Measurements from ENCODE around the gene INSRR. TPM values are rescaled to one million over a fixed set of nuclear protein-coding genes. Genes with fewer than 3 reads are reported as not detected.
A peak's percentile ranks its signal among the peaks of the same experiment; 100 is the strongest.

INSRR gene
- total RNA-seq, 1 experiment from 2014 or later = not detected

- Histone ChIP-seq H3K36me3 (ENCODE audit: control insufficient read depth, insufficient read depth, low read length) (no peaks in the 10 kb centered on the region), H3K4me3 (ENCODE audit: low read depth in 2 of 2, low read length in 2 of 2) (peak overlapping the region; percentile 35 to 52; a peak in 3 of 4 replicates), H3K27ac (ENCODE audit: low read length) (peak overlapping the region; percentile 91), H3K27me3 (ENCODE audit: control insufficient read depth, insufficient read depth, low read length) (no peaks in the 10 kb centered on the region), H3K9me3 (ENCODE audit: control insufficient read depth, insufficient read depth, low read depth, low read length) (no peaks in the 10 kb centered on the region), H3K4me1 (ENCODE audit: control insufficient read depth, insufficient read depth, low read length) (peaks cover 60% of the 10 kb centered on the region)
- in situ Hi-C loops (cut with HindIII; ENCODE audit: low pct_unique_long_range_greater_than_20kb, low sequenced_read_pairs) = no loop called here
- no TSS peak for BruUV-seq (replicated peaks)
- intact Hi-C loops (cut with micrococcal nuclease; ENCODE audit: unreplicated experiment) = no loop called here
- peak; percentile 27 for ATAC-seq
- POLR2A ChIA-PET = interaction anchor here (0.6 kb wide), 1 partner anchor 173 kb away, joined by 4 read pairs; no protein-coding TSS in a partner anchor
- CTCF ChIA-PET = interaction anchor here (0.6 to 1.2 kb wide), 3 partner anchors 33 to 249 kb away, joined by 3 to 9 read pairs (median 4); partner anchors contain the start of gene NTRK1
- no peak; the same call in 1 of the 2 replicates for TF ChIP-seq POLR2AphosphoS5 (IDR thresholded peaks at IDR 0.05; ENCODE audit: low read depth, low read length)
- no peak for TF ChIP-seq CTCF (IDR thresholded peaks at IDR 0.05)
- no peak for TF ChIP-seq TCF7L2 (IDR thresholded peaks at IDR 0.05; ENCODE audit: low read depth, low read length)
- no peak for TF ChIP-seq REST (IDR thresholded peaks at IDR 0.05; ENCODE audit: insufficient read depth in 1 of 2, low read depth in 2 of 2, low read length in 1 of 2)
- no peak for TF ChIP-seq SIN3A (IDR thresholded peaks at IDR 0.05; ENCODE audit: borderline replicate concordance, insufficient read depth, low read depth, low read length)
- no peak for DNase-seq (ENCODE audit: low read depth, low spot score)
Observed at GRCh38 chr1:156894711-156895454, 36.0 kb upstream of the INSRR start.

GRCh38 chr1:156894001-156894400 is 35.1 kb upstream of the INSRR start:
- ATAC-seq (no peak), DNase-seq (ENCODE audit: low read depth, low spot score) (no peak)
- CTCF ChIA-PET = no interaction called here
- Histone ChIP-seq H3K36me3 (ENCODE audit: control insufficient read depth, insufficient read depth, low read length) (no peaks in the 10 kb centered on the region), H3K4me1 (ENCODE audit: control insufficient read depth, insufficient read depth, low read length) (peaks cover 53% of the 10 kb centered on the region), H3K27me3 (ENCODE audit: control insufficient read depth, insufficient read depth, low read length) (no peaks in the 10 kb centered on the region), H3K4me3 (ENCODE audit: low read depth in 2 of 2, low read length in 2 of 2) (peak overlapping the region; percentile 35 to 52), H3K27ac (ENCODE audit: low read length) (peak overlapping the region; percentile 91), H3K9me3 (ENCODE audit: control insufficient read depth, insufficient read depth, low read depth, low read length) (no peaks in the 10 kb centered on the region)
- in situ Hi-C loops (cut with HindIII; ENCODE audit: low pct_unique_long_range_greater_than_20kb, low sequenced_read_pairs) = no loop called here
- BruUV-seq (replicated peaks) = no TSS peak
- intact Hi-C loops (cut with micrococcal nuclease; ENCODE audit: unreplicated experiment) = no loop called here
- no peak for TF ChIP-seq SIN3A (IDR thresholded peaks at IDR 0.05; ENCODE audit: borderline replicate concordance, insufficient read depth, low read depth, low read length)
- no peak for TF ChIP-seq REST (IDR thresholded peaks at IDR 0.05; ENCODE audit: insufficient read depth in 1 of 2, low read depth in 2 of 2, low read length in 1 of 2)
- no peak for TF ChIP-seq TCF7L2 (IDR thresholded peaks at IDR 0.05; ENCODE audit: low read depth, low read length)
- no peak for TF ChIP-seq CTCF (IDR thresholded peaks at IDR 0.05)
- TF ChIP-seq POLR2AphosphoS5 (IDR thresholded peaks at IDR 0.05; ENCODE audit: low read depth, low read length) = no peak
- POLR2A ChIA-PET = no interaction called here
